Loucy (cell line): Measurements from ENCODE around the gene CCDC17.

ENCODE experiments used
- H2AFZ ChIP-seq: fragments of 200-600 bp; sonication (generic); 2 replicates; pipeline ENCODE4 v1.6.0; 2016; ENCODE audit warnings: antibody characterized with exemption, mild to moderate bottlenecking, low read length, moderate library complexity
- H3F3A ChIP-seq: fragments of 200-600 bp; 2 replicates; pipeline ENCODE4 v1.6.0; 2016; ENCODE audit warnings: antibody characterized with exemption, low read depth, mild to moderate bottlenecking
- H3K27me3 ChIP-seq: fragments of 200-600 bp; sonication (generic); 2 replicates; pipeline ENCODE4 v1.6.1; 2014; ENCODE audit warnings: low read length, mild to moderate bottlenecking; ENCODE audit not compliant: insufficient read depth, poor library complexity, severe bottlenecking
- H3K36me3 ChIP-seq: fragments of 200-600 bp; sonication (generic); 2 replicates; pipeline ENCODE4 v1.6.1; 2016; ENCODE audit warnings: low read length; ENCODE audit not compliant: insufficient read depth
- H3K4me1 ChIP-seq: fragments of 200-600 bp; sonication (generic); 2 replicates; pipeline ENCODE4 v1.5.1; 2014; ENCODE audit warnings: low read length, mild to moderate bottlenecking; ENCODE audit not compliant: insufficient read depth, poor library complexity, severe bottlenecking
- H3K4me2 ChIP-seq: fragments of 200-600 bp; sonication (generic); 2 replicates; pipeline ENCODE4 v1.6.0; 2014; ENCODE audit warnings: antibody characterized with exemption, low read length, low read depth, mild to moderate bottlenecking; ENCODE audit not compliant: poor library complexity, severe bottlenecking
- H3K4me3 ChIP-seq: fragments of 200-600 bp; sonication (generic); 2 replicates; pipeline ENCODE4 v1.5.1; 2014; ENCODE audit warnings: low read length, mild to moderate bottlenecking, mixed read lengths; ENCODE audit not compliant: poor library complexity, severe bottlenecking
- H3K79me2 ChIP-seq: fragments of 200-600 bp; sonication (generic); 2 replicates; pipeline ENCODE4 v1.6.1; 2014; ENCODE audit warnings: low read length; ENCODE audit not compliant: insufficient read depth
- H3K9ac ChIP-seq: fragments of 200-600 bp; sonication (generic); 2 replicates; pipeline ENCODE4 v1.6.0; 2014; ENCODE audit warnings: mild to moderate bottlenecking, low read depth, low read length, moderate library complexity; ENCODE audit not compliant: poor library complexity, severe bottlenecking
- H3K9me2 ChIP-seq: fragments of 200-600 bp; sonication (generic); replicated peaks from 2 replicates; pipeline ENCODE4 v1.6.1; 2016; ENCODE audit warnings: low read depth, low read length, mixed read lengths
- H3K9me3 ChIP-seq: fragments of 200-600 bp; sonication (generic); 2 replicates; pipeline ENCODE4 v1.6.1; 2014; ENCODE audit warnings: mild to moderate bottlenecking, antibody characterized with exemption, low read length, low read depth; ENCODE audit not compliant: insufficient read depth
- H4K20me1 ChIP-seq: fragments of 200-600 bp; sonication (generic); 2 replicates; pipeline ENCODE4 v1.6.0; 2014; ENCODE audit warnings: antibody characterized with exemption, low read length, mild to moderate bottlenecking; ENCODE audit not compliant: insufficient read depth, poor library complexity, severe bottlenecking
- CTCF ChIP-seq: fragments of 200-600 bp; sonication (generic); conservative IDR thresholded peaks from 2 replicates; pipeline ENCODE4 v1.5.1; 2014; ENCODE audit warnings: mild to moderate bottlenecking, antibody characterized with exemption, low read length
- EZH2phosphoT487 ChIP-seq: fragments of 200-600 bp; IDR thresholded peaks from 2 replicates; pipeline ENCODE4 v1.6.1; 2018; ENCODE audit warnings: antibody characterized with exemption, mild to moderate bottlenecking, moderate library complexity, borderline replicate concordance

Gene CCDC17

GRCh38 chr1:45610589-45611226 lies 13.1 kb downstream of the CCDC17 start:
- H3F3A ChIP-seq: no peaks in the 10 kb centered on the region; the same call in 1 of the 2 replicates
- H3K9me3 ChIP-seq: no peaks in the 10 kb centered on the region
- H3K79me2 ChIP-seq: peaks cover 20% of the 10 kb centered on the region
- H3K36me3 ChIP-seq: peaks cover 92% of the 10 kb centered on the region
- no peak overlapping the region for H2AFZ ChIP-seq
- H3K4me2 ChIP-seq: no peak overlapping the region
- TF ChIP-seq CTCF (no peak), EZH2phosphoT487 (no peak)
- no peaks in the 10 kb centered on the region for H3K9me2 ChIP-seq
- peaks cover 32% of the 10 kb centered on the region for H4K20me1 ChIP-seq
- no peaks in the 10 kb centered on the region for H3K27me3 ChIP-seq
- no peak overlapping the region for H3K4me3 ChIP-seq
- H3K9ac ChIP-seq: no peak overlapping the region
- no peaks in the 10 kb centered on the region for H3K4me1 ChIP-seq

GRCh38 chr1:45608175-45609156 lies 15.4 kb downstream of the CCDC17 start:
- H4K20me1 ChIP-seq: peaks cover 47% of the 10 kb centered on the region
- H3K79me2 ChIP-seq: peaks cover 39% of the 10 kb centered on the region
- no peaks in the 10 kb centered on the region; the same call in 1 of the 2 replicates for H3F3A ChIP-seq
- no peaks in the 10 kb centered on the region for H3K9me3 ChIP-seq
- H3K4me2 ChIP-seq: no peak overlapping the region
- H3K4me1 ChIP-seq: no peaks in the 10 kb centered on the region
- H3K9ac ChIP-seq: no peak overlapping the region
- H2AFZ ChIP-seq: no peak overlapping the region
- H3K27me3 ChIP-seq: no peaks in the 10 kb centered on the region
- H3K36me3 ChIP-seq: peaks cover 92% of the 10 kb centered on the region
- no peaks in the 10 kb centered on the region for H3K9me2 ChIP-seq
- TF ChIP-seq CTCF (no peak), EZH2phosphoT487 (no peak)
- H3K4me3 ChIP-seq: no peak overlapping the region

GRCh38 chr1:45607404-45608074 lies 16.3 kb downstream of the CCDC17 start:
- no peak overlapping the region for H3K4me2 ChIP-seq
- no peak overlapping the region for H2AFZ ChIP-seq
- no peak overlapping the region for H3K4me3 ChIP-seq
- no peaks in the 10 kb centered on the region for H3K9me2 ChIP-seq
- no peaks in the 10 kb centered on the region for H3K4me1 ChIP-seq
- H3K9me3 ChIP-seq: no peaks in the 10 kb centered on the region
- H3K9ac ChIP-seq: no peak overlapping the region
- no peaks in the 10 kb centered on the region for H3K27me3 ChIP-seq
- H3K36me3 ChIP-seq: peaks cover 92% of the 10 kb centered on the region
- TF ChIP-seq CTCF (no peak), EZH2phosphoT487 (no peak)
- no peaks in the 10 kb centered on the region; the same call in 1 of the 2 replicates for H3F3A ChIP-seq
- peaks cover 56% of the 10 kb centered on the region for H4K20me1 ChIP-seq
- H3K79me2 ChIP-seq: peaks cover 48% of the 10 kb centered on the region
